ENCODE data around the gene ITPR2.

Gene ITPR2

DNA sequence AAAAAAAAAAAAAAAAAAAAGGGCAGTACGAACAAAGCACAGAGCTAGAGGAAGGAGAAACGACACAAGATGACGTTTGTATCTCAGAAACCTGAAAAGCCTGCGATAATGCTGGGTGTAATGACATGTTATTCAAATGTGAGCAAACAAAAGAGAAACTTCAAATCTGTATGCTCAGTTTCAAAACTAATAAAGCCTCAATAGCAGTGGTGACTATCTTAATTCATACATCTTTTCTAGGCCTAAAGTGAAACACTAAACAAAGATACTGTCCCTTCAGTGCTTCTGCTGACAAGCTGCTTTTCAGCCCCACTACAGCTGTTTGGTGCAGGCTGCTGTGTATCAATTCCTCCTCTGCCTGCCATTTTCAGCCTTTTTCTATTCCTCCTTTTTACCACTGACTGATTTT is 15.8 kb downstream of the ITPR2 start:
- peaks cover 22% of the 10 kb centered on the region for H3F3A ChIP-seq (ENCODE audit: insufficient read depth, low read length)
- peak overlapping the region; percentile 66 for H3K9ac ChIP-seq (ENCODE audit: low read length)
- H3K4me1 ChIP-seq (ENCODE audit: low read length): peaks cover 17% of the 10 kb centered on the region
- H4K20me1 ChIP-seq (ENCODE audit: insufficient read depth, low read length): no peaks in the 10 kb centered on the region
- H2AFZ ChIP-seq (ENCODE audit: low read length): no peak overlapping the region
- H3K27me3 ChIP-seq (replicated peaks; ENCODE audit: insufficient read depth, low read length): no peaks in the 10 kb centered on the region
- peak overlapping the region; percentile 95 for H3K27ac ChIP-seq (ENCODE audit: low read length)
- peak; percentile 66 for DNase-seq
- H3K4me3 ChIP-seq (ENCODE audit: low read length): peak overlapping the region; percentile 59
- no peaks in the 10 kb centered on the region for H3K36me3 ChIP-seq (replicated peaks; ENCODE audit: insufficient read depth, low read length)
- TF ChIP-seq EZH2phosphoT487 (IDR thresholded peaks at IDR 0.05; ENCODE audit: low read length) (no peak), EZH2 (optimal IDR thresholded peaks at IDR 0.05; ENCODE audit: low read depth, low read length) (no peak)
- TF ChIP-seq, protein P1, sequence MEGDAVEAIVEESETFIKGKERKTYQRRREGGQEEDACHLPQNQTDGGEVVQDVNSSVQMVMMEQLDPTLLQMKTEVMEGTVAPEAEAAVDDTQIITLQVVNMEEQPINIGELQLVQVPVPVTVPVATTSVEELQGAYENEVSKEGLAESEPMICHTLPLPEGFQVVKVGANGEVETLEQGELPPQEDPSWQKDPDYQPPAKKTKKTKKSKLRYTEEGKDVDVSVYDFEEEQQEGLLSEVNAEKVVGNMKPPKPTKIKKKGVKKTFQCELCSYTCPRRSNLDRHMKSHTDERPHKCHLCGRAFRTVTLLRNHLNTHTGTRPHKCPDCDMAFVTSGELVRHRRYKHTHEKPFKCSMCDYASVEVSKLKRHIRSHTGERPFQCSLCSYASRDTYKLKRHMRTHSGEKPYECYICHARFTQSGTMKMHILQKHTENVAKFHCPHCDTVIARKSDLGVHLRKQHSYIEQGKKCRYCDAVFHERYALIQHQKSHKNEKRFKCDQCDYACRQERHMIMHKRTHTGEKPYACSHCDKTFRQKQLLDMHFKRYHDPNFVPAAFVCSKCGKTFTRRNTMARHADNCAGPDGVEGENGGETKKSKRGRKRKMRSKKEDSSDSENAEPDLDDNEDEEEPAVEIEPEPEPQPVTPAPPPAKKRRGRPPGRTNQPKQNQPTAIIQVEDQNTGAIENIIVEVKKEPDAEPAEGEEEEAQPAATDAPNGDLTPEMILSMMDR (IDR thresholded peaks at IDR 0.05; ENCODE audit: low read length): no peak
- no peaks in the 10 kb centered on the region for H3K9me3 ChIP-seq (replicated peaks; ENCODE audit: insufficient read depth, low read length)
- no peaks in the 10 kb centered on the region for H3K9me2 ChIP-seq (replicated peaks; ENCODE audit: insufficient read depth, low read length)
- H3K79me2 ChIP-seq (ENCODE audit: low read length): peaks cover 38% of the 10 kb centered on the region
- H3K4me2 ChIP-seq (ENCODE audit: low read depth, low read length): peak overlapping the region; percentile 84

DNA sequence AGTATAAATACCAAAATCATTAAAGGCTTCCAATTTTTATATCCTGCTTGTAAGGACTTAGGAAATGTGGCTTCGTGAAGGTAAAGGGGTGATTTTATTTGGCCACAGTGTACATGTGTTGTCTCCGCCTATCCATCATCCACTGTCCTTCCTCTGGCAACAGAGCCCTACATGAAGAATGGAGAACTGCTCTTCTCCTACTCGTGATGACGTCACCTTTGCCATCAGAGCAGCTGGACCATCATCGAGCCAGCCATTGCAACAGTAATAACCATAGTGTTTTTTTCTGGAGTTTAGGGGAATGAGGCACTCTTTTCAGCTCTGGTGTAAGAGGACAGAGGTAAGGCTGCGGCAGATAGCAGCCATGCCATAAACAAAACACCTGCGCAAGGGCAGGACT is 19.2 kb downstream of the ITPR2 start:
- no peaks in the 10 kb centered on the region for H3K36me3 ChIP-seq (replicated peaks; ENCODE audit: insufficient read depth, low read length)
- TF ChIP-seq EZH2phosphoT487 (IDR thresholded peaks at IDR 0.05; ENCODE audit: low read length) (no peak), EZH2 (optimal IDR thresholded peaks at IDR 0.05; ENCODE audit: low read depth, low read length) (no peak)
- TF ChIP-seq, protein P1 (IDR thresholded peaks at IDR 0.05; ENCODE audit: low read length): no peak
- H3K27me3 ChIP-seq (replicated peaks; ENCODE audit: insufficient read depth, low read length): no peaks in the 10 kb centered on the region
- no peaks in the 10 kb centered on the region for H3K9me3 ChIP-seq (replicated peaks; ENCODE audit: insufficient read depth, low read length)
- H2AFZ ChIP-seq (ENCODE audit: low read length): no peak overlapping the region
- no peak for DNase-seq
- H3K9ac ChIP-seq (ENCODE audit: low read length): no peak overlapping the region
- H3F3A ChIP-seq (ENCODE audit: insufficient read depth, low read length): peaks cover 22% of the 10 kb centered on the region
- H3K27ac ChIP-seq (ENCODE audit: low read length): no peak overlapping the region
- H3K4me1 ChIP-seq (ENCODE audit: low read length): peaks cover 14% of the 10 kb centered on the region
- no peak overlapping the region for H3K4me2 ChIP-seq (ENCODE audit: low read depth, low read length)
- no peaks in the 10 kb centered on the region for H3K9me2 ChIP-seq (replicated peaks; ENCODE audit: insufficient read depth, low read length)
- H3K79me2 ChIP-seq (ENCODE audit: low read length): peaks cover 6% of the 10 kb centered on the region
- H3K4me3 ChIP-seq (ENCODE audit: low read length): no peak overlapping the region
- no peaks in the 10 kb centered on the region for H4K20me1 ChIP-seq (ENCODE audit: insufficient read depth, low read length)

DNA sequence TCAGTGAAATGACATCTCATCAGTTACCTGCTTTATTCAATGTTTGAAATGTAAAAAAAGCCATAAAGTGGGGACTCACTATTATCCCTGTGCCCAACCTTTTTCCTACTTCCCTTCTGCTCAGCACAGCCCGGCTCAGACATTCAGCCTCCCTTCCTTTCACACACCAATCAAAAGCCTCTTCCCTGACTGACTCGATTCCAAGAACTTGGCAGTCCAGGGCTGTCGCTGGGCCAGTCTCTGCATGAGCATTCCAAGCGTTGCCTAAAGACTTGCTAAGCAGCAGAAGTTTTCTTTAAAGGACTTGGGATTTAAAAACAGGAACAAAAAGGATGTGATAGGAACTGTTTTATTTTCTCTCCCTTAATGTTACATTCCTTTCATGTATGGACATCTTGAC is 22.7 kb downstream of the ITPR2 start:
- no peaks in the 10 kb centered on the region for H3K79me2 ChIP-seq (ENCODE audit: low read length)
- no peak overlapping the region for H3K4me3 ChIP-seq (ENCODE audit: low read length)
- no peak overlapping the region for H2AFZ ChIP-seq (ENCODE audit: low read length)

More for the DNA sequence above, 22.7 kb downstream of the ITPR2 start:
- no peaks in the 10 kb centered on the region for H3K36me3 ChIP-seq (replicated peaks; ENCODE audit: insufficient read depth, low read length)
- no peak overlapping the region for H3K4me2 ChIP-seq (ENCODE audit: low read depth, low read length)
- H3K9me2 ChIP-seq (replicated peaks; ENCODE audit: insufficient read depth, low read length): no peaks in the 10 kb centered on the region
- H3F3A ChIP-seq (ENCODE audit: insufficient read depth, low read length): no peaks in the 10 kb centered on the region
- no peak for TF ChIP-seq EZH2 (optimal IDR thresholded peaks at IDR 0.05; ENCODE audit: low read depth, low read length)
- TF ChIP-seq EZH2phosphoT487 (IDR thresholded peaks at IDR 0.05; ENCODE audit: low read length): no peak
- TF ChIP-seq, protein P1 (IDR thresholded peaks at IDR 0.05; ENCODE audit: low read length): no peak
- H3K27me3 ChIP-seq (replicated peaks; ENCODE audit: insufficient read depth, low read length): no peaks in the 10 kb centered on the region
- no peaks in the 10 kb centered on the region for H3K9me3 ChIP-seq (replicated peaks; ENCODE audit: insufficient read depth, low read length)
- H3K9ac ChIP-seq (ENCODE audit: low read length): no peak overlapping the region
- H3K27ac ChIP-seq (ENCODE audit: low read length): no peak overlapping the region
- no peaks in the 10 kb centered on the region for H4K20me1 ChIP-seq (ENCODE audit: insufficient read depth, low read length)
- no peak for DNase-seq
- H3K4me1 ChIP-seq (ENCODE audit: low read length): no peaks in the 10 kb centered on the region

Data from MM.1S (cell line).